HG02938 (cell line): ENCODE data around the gene ZNF665.
"Not testable (repeated sequence)": the region's sequence is repeated elsewhere in the genome, so short reads cannot be mapped to it uniquely, and the experiment has no call there.

Experiments used
- ATAC-seq: cut with Tn5 transposase; IDR thresholded peaks from one replicate; pipeline ENCODE4 v1.9.1; 2021; ENCODE audit warnings: mild to moderate bottlenecking, moderate library complexity; ENCODE audit not compliant: unreplicated experiment

ZNF665 gene

GRCh38 chr19:53158119-53158656 is 35.0 kb downstream of the ZNF665 start:
- ATAC-seq: no peak

- ATAC-seq: no peak
These were observed 35.5 kb downstream of the ZNF665 start for GRCh38 chr19:53157626-53158025.

GRCh38 chr19:53156850-53157249 is 36.3 kb downstream of the ZNF665 start:
- ATAC-seq: no peak

- no peak for ATAC-seq
These were observed 45.5 kb downstream of the ZNF665 start for GRCh38 chr19:53147645-53148044.

GRCh38 chr19:53140351-53140750 is 52.8 kb downstream of the ZNF665 start:
- no peak for ATAC-seq

GRCh38 chr19:53136432-53136831 is 56.7 kb downstream of the ZNF665 start:
- no peak for ATAC-seq

GRCh38 chr19:53132141-53132991 is 60.8 kb downstream of the ZNF665 start, which contains the start of gene ZNF415:
Gene ZNF415 (minus strand): TSS chr19:53132910. CDS start chr19:53122676, 10,234 bp downstream.
- no peak for ATAC-seq

- no peak for ATAC-seq
These were observed 61.4 kb downstream of the ZNF665 start for GRCh38 chr19:53131727-53132126.

- ATAC-seq: no peak
These were observed 62.0 kb downstream of the ZNF665 start for GRCh38 chr19:53131085-53131590.

- no peak for ATAC-seq
These were observed 62.7 kb downstream of the ZNF665 start for GRCh38 chr19:53130506-53130905.

GRCh38 chr19:53126733-53127526 is 66.2 kb downstream of the ZNF665 start:
- ATAC-seq: not testable (repeated sequence)

GRCh38 chr19:53123400-53123799 is 69.8 kb downstream of the ZNF665 start:
- no peak for ATAC-seq
